Mononuclear cell (primary cell): ENCODE measurements around the gene TMEM255B. TPM values are rescaled to one million over a fixed set of nuclear protein-coding genes. Genes with fewer than 3 reads are reported as not detected.

ENCODE experiments used
- H3K27me3 ChIP-seq: 2 replicates; pipeline ENCODE4 v1.6.0; 2011; ENCODE audit warnings: low read length, control low read depth; ENCODE audit not compliant: insufficient read depth
- H3K4me1 ChIP-seq: 2 replicates; pipeline ENCODE4 v1.5.1; 2011; ENCODE audit warnings: mild to moderate bottlenecking, low read length, control low read depth; ENCODE audit not compliant: insufficient read depth
- H3K4me3 ChIP-seq: 2 replicates; pipeline ENCODE4 v1.5.1; 2011; ENCODE audit warnings: mild to moderate bottlenecking, low read length, moderate library complexity
- H3K9me3 ChIP-seq: 2 replicates; pipeline ENCODE4 v1.5.1; 2011; ENCODE audit warnings: low read depth, mild to moderate bottlenecking, control low read depth, low read length
- total RNA-seq: library from RNA; depleted of rRNA; stranded (reverse); fragments of >200 nt; gene quantifications from one replicate; pipeline ENCODE4 v1.2.3, GENCODE V29; 2012

The TMEM255B gene
- total RNA-seq, 1 donor: 0.84 TPM

DNA sequence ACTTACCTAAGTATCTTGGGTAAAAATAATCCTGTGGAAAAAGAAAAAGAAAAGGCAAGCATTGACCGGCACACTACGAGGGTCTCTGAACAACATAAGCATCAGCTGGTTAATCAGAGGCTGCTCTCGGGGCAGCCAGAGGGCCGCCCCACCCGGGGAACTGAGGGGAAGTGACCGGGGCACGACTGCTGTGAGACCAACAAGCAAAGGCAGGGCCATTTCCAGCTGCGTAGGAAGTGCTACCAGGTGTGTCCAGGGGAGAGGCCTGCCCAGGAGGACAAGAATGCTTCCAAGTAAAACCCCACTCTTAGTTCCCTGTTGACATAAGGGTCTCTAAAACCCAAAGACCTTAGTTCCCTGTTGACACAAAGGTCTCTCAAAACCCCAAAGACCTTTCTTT is 89.0 kb downstream of the TMEM255B start:
- Histone ChIP-seq H3K4me1 (peaks cover 5% of the 10 kb centered on the region), H3K27me3 (no peaks in the 10 kb centered on the region), H3K9me3 (no peaks in the 10 kb centered on the region), H3K4me3 (no peak overlapping the region)

DNA sequence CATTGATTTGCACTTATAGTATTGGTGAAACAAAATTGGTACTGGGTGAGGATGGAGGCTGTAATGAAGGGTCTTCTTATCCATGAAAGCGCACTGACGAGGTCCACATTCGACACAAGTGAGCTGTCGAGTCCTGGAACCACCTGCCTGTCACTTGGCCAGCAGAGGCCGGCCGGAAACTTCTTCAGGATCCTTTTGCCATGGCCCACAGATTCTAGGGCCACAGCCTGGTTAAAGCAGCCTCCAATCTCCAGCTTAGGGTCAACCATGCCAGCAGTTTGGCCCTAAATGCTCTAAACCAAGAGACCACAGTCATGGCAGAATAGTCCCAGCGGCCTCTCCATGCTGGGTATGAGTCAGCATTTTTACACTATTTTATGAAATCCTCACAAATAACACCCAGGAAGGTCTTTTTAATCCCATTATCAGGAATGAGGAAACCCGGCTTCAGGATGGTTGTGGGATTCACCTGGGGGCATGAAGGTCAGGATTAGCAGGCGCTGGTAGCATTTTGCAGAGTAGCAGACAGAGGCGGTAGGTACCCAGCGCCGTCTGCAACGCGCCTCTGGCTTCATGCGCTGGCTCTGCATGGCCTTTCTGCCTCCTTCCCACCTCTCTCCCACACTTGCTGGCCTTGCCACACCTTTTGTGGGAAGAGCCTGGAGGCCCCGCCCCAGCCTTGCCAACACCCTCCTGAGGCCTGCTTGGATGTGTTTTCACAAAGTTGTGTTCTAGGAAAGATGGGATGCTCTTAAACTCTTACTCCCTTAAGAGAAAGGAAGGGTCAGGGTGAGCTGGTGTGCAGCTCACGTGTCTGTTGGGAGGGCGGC is 89.6 kb downstream of the TMEM255B start:
- H3K4me1 ChIP-seq: peaks cover 5% of the 10 kb centered on the region
- no peaks in the 10 kb centered on the region for H3K27me3 ChIP-seq
- no peak overlapping the region for H3K4me3 ChIP-seq
- H3K9me3 ChIP-seq: no peaks in the 10 kb centered on the region

DNA sequence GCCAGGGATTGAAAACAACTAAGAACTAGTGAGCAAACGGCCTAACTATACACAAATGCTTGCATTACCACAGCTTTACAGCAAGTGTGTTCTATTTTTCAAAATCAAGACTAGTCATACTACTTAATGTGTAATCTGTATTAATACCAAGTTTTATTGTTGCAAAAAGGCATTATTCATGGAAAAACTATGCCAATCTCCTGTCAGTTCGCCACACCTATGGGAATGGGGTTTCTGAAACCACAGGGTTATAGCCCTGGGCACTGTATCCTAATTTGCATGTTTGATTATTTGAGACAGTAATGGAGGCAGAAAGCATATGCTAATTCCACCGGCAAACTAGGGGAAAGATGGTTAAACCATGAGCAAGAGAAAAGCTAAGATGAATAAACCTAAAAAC is 90.5 kb downstream of the TMEM255B start:
- Histone ChIP-seq H3K4me1 (peaks cover 14% of the 10 kb centered on the region), H3K9me3 (no peaks in the 10 kb centered on the region), H3K4me3 (no peak overlapping the region), H3K27me3 (peaks cover 2% of the 10 kb centered on the region)

DNA sequence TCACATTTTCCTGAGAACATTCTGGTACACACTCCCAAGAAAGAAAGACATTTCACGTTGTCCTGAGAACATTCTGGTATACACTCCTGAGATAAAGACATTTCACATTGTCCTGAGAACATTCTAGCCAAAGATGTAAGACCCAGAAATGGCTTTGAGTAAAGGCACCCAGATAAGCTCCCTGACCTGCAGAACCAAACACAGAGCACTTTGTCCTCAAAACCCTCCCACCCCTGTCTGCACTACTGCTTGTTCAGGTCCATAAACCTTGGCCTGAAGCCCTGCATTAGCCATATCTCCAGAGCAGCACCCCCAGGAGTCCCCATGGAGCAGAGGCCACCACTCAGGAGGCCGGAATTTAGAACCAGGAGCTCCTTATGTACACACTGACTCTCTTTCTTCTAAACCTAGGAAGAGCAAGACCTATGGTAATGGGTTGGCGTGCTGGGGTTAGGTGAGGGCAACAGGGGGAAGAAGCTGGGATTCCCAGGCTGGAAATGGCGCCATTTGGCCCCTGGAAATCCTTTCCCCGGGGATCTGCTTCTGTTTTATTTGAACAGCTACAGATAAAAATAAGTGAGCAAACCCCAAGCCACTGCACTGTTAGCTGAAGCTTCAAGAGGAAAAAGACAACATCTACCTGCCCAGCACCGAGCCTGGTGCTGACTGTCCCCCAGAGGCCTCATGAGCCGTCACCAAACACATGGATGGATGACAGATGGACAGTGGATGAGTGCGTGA is 91.1 kb downstream of the TMEM255B start:
- Histone ChIP-seq H3K4me3 (no peak overlapping the region), H3K9me3 (no peaks in the 10 kb centered on the region), H3K27me3 (peaks cover 2% of the 10 kb centered on the region), H3K4me1 (peaks cover 20% of the 10 kb centered on the region)

DNA sequence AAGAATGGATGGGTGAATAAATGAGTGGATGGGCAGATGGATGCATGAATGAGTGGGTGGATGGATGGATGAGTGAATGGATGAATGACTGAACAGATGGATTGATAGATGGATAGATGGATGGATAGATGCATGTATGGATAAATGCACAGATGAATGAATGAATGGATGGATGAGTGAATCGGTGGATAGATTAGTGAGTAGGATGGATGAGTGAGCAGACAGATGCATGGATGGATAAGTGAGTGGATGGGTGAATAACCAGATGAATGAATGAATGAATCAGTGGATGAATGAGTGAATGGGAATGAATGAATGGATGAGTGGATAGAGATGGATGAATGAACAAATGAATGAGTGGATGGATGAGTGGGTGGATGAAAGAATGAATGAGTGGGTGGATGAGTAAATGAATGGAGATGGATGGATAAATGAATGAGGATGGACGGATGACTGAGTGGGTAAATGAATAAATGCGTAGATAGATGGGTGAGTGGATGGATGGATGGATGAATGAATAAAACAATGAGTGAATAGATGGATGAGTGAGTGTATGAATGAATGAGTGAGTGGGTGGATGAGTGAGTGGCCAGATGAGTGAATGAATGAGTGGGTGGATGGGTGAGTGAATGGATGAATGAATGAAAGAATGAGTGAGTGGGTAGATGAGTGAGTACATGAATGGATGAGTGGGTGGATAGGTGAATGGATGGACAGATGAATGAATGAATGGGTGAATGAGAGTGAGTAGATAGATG is 91.9 kb downstream of the TMEM255B start:
- Histone ChIP-seq H3K9me3 (no peaks in the 10 kb centered on the region), H3K4me1 (peaks cover 20% of the 10 kb centered on the region), H3K27me3 (peaks cover 2% of the 10 kb centered on the region), H3K4me3 (no peak overlapping the region)

DNA sequence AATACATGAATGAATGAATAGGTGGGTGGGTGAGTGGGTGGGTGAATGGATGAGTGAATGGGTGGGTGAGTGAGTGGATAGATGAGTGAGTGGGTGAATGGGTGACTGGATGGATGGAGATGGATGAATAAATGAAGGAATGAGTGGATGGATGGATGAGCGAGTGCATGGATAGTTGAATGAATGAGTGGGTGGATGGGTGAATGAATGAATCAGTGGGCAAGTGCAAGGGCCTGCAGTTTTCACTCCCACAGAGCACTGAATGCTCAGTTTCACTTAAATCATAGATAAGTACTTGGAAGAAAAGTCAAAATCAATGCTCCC is 92.4 kb downstream of the TMEM255B start:
- H3K27me3 ChIP-seq: peaks cover 2% of the 10 kb centered on the region
- H3K4me3 ChIP-seq: no peak overlapping the region

DNA sequence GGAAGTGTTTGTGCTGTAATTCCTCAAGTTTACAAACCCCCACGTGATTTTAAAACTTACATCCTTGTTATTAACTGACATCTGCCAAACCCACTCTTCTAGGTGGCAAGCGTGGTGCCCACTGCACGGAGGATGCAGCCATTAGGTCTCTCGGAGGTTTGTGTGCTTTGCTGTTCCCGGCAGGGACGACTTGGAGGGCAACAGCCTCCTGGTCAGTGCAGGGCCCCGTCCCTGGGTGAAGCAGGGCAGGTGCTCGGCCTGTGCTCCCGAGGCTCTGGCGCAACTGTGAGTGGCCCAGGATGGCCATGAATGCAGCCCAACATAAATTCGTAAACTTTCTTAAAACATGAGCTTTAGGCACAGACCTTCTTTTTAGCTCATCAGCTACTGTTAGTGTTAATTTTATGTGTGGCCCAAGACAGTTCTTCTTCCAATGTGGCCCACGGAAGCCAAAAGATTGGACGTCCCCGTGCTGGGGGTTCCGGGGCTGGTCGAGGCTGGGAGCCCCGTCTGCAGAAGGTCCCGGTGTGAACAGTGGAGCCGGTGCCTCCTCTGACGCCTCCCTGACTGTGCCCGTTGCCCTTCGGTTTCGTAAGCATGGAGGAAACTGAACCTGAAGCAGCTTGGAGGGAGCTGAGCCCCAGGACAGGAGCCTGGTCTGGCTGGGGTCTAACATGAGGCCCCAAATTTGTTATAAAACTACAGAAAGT is 93.0 kb downstream of the TMEM255B start:
- H3K9me3 ChIP-seq: no peaks in the 10 kb centered on the region
- peaks cover 17% of the 10 kb centered on the region for H3K4me1 ChIP-seq
- no peak overlapping the region for H3K4me3 ChIP-seq
- H3K27me3 ChIP-seq: peaks cover 2% of the 10 kb centered on the region

More for the DNA sequence above, 92.4 kb downstream of the TMEM255B start:
- Histone ChIP-seq H3K9me3 (no peaks in the 10 kb centered on the region), H3K4me1 (peaks cover 17% of the 10 kb centered on the region)

DNA sequence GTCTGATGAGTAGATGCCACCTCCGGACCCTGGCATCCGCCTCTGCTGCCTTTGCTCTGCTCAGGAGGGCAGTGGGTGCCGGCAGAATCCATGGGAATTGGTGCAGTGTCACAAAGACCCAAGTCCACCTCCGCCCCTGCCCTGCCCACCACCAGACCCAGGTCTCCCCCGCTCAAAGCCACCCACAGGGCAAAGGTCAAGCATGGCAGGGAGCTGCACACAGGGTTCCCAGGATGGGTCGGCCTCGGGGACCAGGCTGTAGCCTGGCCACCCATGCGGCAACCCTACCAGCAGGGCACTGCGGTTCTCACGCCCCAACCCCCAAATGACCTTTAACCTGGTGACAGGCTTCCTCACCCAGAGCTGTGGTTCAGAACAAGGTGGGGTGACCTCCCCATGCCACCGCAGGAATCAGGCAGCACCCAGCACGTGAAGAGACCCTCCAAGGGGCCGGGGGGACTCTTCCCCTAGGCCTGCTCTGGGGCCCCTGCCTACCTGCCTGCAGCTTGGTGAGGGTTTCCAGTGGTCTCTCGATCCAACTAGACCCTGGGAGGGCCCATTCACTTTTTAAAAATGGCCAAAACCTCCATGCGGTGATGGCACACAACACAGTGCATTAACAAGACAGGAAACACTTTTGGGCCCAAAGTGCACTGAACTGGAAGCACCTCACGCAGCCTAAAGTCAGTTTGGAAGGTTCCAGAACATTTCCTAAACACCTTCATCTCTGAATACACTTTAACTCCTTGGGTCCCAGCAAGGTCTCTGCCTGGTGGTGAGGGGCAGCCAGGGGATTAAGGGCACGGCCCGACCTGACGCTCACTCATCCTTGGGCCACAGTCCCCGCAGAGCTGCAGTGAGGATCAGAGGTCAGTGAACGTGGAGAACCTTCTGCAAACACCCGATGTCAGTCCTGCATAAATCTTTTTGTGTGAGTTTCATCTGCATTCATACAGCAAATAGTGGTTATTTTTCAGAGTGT is 93.8 kb downstream of the TMEM255B start:
- H3K4me1 ChIP-seq: peaks cover 17% of the 10 kb centered on the region
- no peaks in the 10 kb centered on the region for H3K9me3 ChIP-seq
- peaks cover 2% of the 10 kb centered on the region for H3K27me3 ChIP-seq
- no peak overlapping the region for H3K4me3 ChIP-seq

DNA sequence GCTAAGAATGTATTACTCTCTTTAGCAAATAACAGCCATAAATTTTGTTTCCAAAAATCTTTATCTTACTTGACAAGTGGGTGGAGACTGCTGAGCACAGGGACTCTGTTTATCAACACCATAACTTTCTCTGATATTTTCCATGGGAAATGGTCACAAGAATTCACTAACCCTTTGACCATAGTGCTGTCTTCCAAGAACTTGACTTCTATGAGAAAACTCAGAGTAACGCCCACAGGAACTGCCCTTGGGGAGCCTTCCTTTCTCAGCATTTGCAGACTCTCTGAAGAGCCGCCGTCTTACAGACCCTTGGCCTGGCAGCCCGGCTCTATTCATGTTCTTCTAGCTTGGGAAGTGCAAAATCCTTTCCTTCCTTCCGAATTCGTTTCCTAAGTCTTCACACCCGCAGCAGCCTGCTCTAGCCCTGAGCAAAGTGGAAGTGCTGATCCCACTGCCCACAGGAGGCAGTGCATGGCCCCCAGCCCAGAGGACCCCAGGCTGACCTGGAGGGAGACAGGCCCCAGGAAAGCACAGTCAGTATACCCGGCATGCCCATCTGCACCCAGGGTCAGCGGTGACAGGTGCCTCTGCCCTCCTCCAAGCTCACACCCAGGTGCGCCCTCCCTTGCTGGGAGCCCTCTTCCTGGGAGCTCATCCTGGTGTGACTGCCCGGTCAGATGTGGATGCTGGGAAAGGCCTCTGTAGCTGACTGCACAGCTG is 94.7 kb downstream of the TMEM255B start:
- H3K9me3 ChIP-seq: no peaks in the 10 kb centered on the region
- no peak overlapping the region for H3K4me3 ChIP-seq
- H3K4me1 ChIP-seq: peaks cover 17% of the 10 kb centered on the region
- peaks cover 2% of the 10 kb centered on the region for H3K27me3 ChIP-seq

DNA sequence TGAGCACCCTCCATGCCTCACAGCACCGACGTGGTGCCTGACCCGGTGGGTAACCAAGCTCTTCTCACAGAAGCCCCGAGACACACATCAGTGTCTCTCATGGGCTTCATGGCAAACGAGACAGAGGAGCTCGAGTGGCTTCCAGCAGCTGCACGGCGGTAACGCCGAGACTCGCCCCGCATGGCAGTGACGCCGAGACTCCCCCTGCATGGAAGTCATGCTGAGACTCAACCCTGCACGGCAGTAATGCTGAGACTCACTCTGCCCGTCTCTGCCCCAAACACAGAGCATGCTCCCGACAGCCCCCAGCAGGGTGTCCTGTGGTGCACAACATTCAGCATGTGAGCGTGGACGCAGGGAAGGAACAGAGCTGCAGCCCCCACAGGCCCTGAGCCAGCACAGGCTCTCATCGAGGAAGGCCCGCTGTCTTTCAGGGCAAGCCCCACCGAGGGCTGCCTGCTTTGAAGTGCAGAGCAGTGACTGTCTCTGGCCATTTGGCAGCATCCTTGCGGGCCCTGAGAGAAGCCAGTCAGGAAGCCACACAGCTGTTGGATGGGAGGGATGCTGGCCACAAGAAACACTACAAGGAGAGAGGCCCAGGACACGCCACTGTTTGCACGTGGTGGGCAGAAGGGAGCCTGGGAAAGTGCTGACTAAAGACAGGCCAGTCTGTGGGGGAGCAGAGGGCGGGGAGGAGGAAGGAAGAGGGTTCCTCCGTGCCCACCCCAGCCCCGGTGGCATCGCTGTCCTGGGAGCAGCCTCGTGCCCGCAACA is 95.4 kb downstream of the TMEM255B start:
- Histone ChIP-seq H3K4me3 (no peak overlapping the region), H3K9me3 (no peaks in the 10 kb centered on the region), H3K27me3 (peaks cover 2% of the 10 kb centered on the region), H3K4me1 (peaks cover 17% of the 10 kb centered on the region)

DNA sequence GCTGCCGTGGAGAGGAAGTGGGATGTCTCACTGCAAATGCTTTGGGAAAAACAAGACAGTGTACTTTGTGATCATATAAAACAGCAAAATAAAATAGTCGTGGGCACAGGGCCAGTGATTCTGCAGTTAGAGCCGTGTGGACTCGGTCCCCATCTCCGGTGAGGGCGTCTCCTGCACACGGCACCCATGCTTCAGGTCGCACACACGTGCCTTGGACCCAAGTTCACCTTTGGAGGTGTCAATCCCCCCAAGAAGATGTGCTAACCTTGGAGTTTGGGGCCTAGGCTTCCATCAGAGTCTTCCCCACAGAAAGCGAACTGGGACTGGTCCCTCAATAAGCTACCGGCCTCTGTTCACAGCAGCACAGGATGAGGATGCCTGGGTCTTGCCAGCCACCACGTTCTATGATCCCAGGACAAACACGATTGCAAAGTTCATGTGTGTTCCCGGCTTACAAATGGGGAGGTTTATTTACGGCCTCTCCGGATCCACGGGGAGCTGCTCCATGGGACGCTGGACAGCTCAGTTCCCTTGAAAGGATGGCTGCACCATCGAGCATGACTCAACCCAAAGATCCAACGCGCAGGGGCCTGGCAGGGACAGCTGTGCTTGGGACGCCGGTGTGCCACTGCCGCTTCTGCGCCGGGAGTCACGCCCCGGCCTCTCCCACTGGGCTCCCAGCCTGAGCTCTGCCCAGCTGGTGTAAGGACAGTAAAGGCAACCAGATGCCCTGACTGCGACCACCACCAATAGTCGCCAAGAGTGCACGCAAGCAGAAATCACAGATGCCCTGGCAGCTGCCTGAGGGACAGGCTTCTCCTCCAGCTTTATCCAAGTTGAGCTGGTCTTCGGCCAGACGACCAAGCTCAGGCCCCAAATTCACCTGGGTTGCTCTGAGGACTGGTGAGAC is 96.2 kb downstream of the TMEM255B start:
- Histone ChIP-seq H3K27me3 (peaks cover 2% of the 10 kb centered on the region), H3K4me1 (peaks cover 17% of the 10 kb centered on the region), H3K4me3 (no peak overlapping the region), H3K9me3 (no peaks in the 10 kb centered on the region)
